GM18867 (cell line): Measurements from ENCODE around the gene KMT2C.
"Not testable (repeated sequence)": the region's sequence is repeated elsewhere in the genome, so short reads cannot be mapped to it uniquely, and the experiment has no call there.

ENCODE experiments used
- ATAC-seq: cut with Tn5 transposase; IDR thresholded peaks from one replicate; pipeline ENCODE4 v1.9.1; 2021; ENCODE audit warnings: mild to moderate bottlenecking, moderate library complexity; ENCODE audit not compliant: unreplicated experiment

The KMT2C gene

DNA sequence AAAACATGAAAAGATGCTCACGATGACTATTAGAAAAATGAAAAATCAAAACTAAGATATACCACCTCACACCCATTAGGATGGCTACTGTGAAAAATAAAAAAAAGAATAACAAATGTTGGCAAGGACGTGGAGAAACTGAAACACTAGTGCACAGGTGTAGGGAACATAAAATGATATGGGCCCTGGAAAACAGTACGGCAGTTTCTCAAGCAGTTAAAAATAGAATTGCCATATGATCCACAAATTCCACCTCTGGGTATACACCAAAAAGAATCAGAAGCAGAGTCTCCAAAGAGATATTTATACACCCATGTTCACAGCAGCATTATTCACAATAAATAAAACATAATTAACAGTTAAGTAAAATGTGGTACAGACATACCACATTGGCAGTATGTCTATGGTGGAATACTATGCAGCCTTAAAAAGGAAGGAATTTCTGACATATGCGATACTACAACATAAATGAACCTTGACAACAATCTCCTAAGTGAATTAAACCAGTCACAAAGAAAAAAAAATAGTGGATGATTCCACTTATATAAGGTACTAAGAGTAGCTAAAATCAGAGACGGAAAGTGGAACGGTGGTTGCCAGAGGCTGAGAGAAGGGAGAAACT lies 69.7 kb downstream of the KMT2C start:
- no peak for ATAC-seq

DNA sequence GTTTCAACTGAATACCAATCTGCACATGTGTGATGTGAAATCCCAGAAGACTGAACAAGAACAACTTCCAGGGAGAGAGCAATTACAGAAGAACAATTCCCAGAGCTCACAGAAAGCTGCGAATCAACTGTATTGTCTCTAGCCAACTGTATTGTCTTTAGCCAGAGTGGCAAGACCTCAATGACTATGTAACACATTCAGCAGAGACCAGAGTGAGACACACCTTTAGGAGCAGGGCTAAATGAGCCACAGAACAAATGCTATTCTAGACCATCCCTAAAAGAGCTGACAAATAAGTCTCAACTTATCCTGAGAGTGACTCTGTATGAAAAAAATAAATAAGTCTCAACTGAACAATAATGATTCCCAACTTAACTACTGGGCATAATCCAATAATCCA lies 72.0 kb downstream of the KMT2C start:
- ATAC-seq, result no peak

GRCh38 chr7:152362128-152362926 lies 73.5 kb downstream of the KMT2C start:
- no peak for ATAC-seq

DNA sequence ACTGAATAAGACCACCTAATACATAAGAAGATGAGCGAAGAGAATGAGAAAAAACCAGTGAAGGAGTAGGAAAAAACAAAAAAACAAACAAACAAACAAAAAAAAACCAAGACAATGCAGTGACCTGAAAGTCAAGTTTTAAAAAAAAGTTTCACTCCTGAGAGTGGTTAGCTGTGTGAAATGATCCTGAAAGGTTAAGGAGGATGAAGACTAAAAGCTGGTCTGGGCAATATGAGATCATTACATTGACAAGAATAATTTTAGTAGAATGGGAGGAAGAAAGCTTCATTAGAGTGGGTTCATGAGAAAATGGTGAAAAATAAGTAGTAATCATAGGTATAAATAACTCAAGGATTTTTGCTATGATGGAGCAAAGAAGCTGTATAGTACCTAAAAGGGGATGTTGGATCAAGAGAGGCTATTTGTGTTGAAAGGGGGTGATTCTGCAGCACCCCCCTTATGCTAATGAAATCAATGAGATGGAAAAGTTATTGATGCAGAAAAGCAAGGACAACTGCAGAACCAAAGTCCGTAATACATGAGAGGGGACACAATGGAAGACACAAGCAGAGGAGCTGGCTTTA lies 80.2 kb downstream of the KMT2C start:
- ATAC-seq, result peak; percentile 76

DNA sequence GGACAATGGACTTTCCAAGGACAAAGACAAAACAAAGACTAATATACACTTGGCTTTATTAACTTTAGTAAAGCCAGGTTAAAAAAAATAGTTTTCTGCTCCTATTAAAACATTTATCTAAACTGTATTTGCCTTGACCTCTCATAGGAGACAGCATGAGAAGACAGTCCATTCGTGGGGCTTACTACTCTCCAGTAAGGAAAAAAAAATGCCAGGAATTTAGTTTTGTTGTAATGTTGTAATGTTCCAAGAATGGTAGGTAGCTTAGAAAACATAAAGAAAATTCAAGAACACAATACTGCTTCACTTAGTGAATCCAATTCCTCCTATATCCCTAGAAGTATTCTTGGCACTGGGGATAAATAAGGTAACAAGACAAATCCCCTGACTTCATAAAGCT lies 81.7 kb downstream of the KMT2C start:
- no peak for ATAC-seq

DNA sequence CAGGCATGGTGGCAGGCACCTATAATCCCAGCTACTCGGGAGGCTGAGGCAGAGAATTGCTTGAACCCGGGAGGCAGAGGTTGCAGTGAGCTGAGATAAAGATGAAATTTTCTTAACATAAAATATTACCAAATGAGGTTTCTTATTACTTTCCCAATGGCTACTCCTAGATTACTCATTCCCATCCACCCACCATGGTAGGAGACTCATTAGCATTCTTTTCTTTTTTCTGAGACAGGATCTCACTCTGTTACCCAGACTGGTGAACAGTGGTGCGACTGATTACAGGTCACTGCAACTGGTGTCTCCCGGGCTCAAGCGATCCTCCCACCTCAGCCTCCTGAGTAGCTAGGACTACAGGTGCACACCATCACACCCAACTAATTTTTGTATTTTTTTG lies 82.5 kb downstream of the KMT2C start:
- ATAC-seq, result not testable (repeated sequence)

DNA sequence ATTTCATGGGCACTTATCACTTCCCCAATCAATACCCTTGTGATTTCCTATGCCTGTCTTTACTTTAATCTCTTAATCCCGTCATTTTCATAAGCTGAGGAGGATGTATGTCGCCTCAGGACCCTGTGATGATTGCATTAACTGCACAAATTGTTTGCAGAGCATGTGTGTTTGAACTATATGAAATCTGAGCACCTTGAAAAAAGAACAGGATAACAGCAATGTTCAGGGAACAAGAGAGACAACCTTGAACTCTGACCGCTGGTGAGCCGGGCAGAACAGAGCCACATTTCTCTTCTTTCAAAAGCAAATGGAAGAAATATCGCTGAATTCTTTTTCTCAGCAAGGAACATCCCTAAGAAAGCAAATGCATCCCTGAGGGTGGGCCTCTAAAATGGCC lies 84.1 kb downstream of the KMT2C start:
- not testable (repeated sequence) for ATAC-seq

DNA sequence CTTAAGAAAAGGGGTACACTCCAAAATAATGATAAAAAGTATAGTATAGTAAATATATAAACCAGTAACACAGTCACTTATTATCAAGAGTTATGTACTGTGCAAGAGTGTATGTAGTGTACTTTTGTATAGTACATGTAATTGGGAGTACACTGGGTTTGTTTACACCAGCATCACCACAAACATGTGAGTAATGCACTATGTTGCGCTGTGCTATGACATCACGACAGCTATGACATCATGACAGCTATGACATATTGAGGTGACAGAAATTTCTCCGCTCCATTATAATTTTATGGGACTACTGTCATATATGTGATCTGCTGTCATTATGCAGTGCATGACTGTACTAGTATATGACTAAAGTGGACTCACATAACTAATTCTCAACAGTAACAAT lies 84.6 kb downstream of the KMT2C start:
- ATAC-seq, result no peak

DNA sequence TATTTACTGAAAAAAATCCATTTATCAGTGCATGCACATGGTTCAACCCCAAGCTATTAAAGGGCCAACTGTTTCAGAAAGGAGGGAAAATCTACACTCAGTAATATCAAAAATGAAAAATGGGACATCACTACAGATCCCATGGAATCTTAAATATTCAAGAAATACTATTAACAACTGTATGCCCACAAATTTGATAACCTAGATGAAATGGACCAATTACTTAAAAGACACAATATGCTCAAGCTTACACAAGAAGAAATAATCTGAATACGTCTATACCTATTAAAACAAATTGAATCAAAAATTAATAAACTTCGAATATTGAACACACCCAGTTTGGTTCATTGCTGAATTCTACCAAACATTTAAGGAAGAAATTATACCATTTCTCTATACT lies 87.9 kb downstream of the KMT2C start:
- ATAC-seq, result no peak

DNA sequence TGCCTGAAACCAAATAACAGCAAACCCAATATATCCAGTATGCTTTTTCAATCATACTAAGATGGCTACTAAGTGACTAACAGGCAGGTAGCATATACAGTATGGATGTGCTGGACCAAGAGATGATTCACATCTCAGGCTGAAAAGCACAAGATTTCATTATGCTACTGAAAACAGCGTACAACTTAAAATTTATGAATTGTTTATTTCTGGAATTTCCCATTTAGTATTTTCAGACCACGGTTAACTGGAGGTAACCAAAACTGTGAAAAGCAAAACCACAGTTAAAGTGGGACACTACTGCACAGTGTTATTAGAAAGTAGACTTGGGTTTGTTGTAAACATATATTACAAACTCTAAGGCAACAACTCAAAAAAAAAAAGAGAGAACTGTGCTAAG lies 91.5 kb downstream of the KMT2C start:
- no peak for ATAC-seq

DNA sequence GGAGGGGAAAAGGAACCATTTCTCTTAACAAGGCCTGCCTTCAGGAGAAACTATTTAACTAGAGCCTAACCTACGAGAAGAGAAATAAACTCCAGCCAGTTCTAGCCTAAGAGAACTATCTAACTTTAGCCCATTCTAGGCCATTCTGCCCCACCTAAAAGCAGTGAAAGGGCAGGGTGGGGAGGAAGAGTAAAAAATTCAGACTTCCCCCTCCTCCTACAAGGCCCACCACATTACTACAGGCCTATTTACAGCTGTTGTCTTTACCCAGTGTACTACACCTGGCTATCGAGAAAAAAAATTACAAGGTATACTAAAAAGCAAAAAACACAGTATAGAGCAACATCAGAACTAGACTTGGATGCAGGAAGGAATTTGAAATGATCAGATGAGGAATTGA lies 93.0 kb downstream of the KMT2C start:
- no peak for ATAC-seq

DNA sequence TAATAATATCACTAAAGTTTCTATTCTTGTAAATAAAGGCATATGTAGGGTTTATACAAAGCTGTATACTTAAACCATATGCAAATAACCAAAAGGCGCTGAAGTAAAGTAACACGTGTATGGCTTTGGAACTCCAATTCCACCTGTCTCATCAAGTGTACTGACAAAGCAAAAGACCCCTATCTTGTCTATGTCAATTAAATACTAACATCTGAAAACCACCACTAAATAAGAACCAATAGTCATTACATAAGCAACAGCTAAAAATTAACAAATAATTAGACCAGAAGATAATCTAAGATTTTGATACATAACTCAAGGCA lies 93.9 kb downstream of the KMT2C start:
- ATAC-seq, result no peak

DNA sequence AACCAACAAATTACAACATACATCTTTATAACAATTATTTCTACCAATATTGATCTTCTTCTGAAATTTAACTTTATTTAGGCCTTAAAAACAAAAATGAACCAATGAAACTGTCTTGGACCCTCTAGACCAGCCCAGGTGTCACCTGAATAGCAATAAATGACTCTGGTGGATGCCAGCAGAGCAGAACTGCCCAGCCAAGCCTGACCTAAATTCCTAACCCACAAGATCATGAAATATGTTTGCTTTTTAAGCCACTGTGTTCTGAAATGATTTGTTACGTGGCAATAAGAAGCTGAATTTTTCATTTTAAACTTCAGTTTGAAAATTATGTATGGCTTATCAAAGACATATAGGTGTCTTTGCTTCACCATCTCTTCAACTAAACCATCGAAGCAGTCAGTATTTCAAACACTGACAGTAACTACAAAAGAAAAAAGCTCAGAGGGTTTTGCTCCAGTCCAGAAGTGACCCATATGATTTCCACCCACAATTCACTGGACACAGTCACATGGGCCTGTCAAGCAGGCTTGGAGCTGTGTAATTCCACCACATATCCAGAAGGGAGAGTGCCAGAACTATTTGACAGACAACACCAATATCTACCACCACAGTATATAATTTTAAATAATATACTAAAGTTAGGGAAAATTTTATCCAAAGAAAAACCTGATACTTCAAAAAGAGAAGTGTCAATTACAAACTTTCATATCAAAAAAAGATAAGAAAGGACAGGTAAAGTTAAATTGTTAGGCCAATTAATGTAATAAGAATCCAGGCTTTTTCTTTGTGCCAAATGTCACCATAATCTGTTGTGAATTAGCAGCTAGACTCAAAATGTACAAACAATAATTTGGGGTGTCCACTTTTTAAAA lies 94.5 kb downstream of the KMT2C start:
- ATAC-seq, result peak; percentile 63

GRCh38 chr7:152340161-152340560 lies 95.6 kb downstream of the KMT2C start:
- no peak for ATAC-seq

DNA sequence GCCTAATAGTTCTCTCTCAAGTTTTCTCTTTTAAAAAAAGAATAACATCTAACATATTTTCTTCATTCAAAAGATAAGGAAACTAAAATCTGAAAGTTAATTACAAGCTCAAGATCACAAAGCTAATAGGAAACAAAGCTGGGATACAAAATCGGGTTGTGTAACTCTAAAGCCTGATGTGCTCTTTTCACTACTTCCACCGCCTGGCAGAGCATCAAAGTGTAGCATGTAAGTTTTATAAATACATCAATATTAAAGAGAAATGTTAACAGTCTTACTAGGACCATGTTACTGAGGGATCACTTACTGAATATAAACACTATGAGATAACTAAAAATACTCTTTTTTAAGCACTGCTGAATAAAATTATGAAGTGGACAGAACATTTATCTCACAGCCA lies 97.2 kb downstream of the KMT2C start:
- ATAC-seq, result no peak

GRCh38 chr7:152336754-152337368 lies 98.9 kb downstream of the KMT2C start:
- ATAC-seq, result peak; percentile 56

- peak; percentile 71 for ATAC-seq
Observed at GRCh38 chr7:152335900-152336571, 99.8 kb downstream of the KMT2C start.

GRCh38 chr7:152333134-152333533 lies 102.7 kb downstream of the KMT2C start:
- no peak for ATAC-seq

DNA sequence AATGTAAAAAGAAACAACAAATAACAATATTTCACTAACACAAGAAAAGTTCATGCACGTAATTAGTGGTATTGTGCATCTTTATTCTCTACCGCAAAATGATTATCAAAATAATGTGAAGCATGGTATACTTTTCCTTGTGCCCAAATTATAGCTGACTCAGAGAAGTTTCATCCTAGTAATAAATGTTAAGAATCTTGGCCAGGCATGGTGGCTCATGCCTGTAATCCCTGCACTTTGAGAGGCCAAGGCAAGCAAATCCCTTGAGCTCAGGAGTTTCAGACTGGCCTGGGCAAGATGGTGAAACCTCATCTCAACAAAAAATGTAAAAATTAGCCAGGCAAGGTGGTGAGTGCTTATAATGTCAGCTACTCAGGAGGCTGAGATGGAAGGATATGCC lies 105.0 kb downstream of the KMT2C start:
- ATAC-seq, result no peak

- ATAC-seq, result no peak
Observed at GRCh38 chr7:152329469-152329868, 106.3 kb downstream of the KMT2C start.
